ENCODE results near the gene CXCL3.

Gene CXCL3

DNA sequence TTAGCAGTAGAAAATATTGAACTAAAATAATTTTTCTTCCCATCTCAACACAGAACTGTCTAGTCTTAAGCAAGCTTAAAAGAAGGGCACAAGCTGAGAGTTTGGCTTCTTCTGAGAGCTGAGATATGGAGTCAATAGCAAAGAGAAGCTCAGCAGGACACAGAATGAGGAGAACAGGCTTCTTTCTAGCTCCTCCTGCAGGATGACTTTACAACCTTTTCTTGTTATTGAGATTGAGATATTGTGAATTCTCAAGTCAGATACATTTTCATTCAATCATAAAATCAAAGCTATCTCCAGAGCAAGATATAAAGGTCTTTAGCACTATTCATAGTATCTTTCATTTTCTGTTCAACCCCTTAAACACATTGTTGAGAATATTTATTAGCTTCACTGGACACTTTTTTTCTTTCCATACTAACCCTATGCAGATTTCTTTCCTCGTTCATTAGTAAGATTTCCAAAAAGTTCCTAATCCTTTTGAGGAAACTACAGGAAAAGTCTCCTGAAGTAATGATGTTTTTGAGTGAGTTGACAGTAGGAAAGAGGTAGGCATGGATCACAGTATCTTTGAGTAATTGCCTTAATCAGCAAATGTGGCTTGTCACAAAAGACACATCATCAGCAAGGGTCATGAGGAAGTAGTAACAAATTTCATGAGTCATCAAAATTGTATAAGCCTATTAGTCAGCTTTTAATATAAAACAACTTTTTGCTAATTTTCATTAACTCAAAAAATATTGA is 17.8 kb upstream of the CXCL3 start:
- in situ Hi-C loops (cut with HindIII; ENCODE audit: low sequenced_read_pairs) = no loop called here
- H3K4me3 ChIP-seq (ENCODE audit: low read depth, low read length) = no peak overlapping the region
- DNase-seq (ENCODE audit: low read depth) = no peak
- TF ChIP-seq CTCF (IDR thresholded peaks at IDR 0.05; ENCODE audit: low read depth, low read length, missing control alignments) = no peak

DNA sequence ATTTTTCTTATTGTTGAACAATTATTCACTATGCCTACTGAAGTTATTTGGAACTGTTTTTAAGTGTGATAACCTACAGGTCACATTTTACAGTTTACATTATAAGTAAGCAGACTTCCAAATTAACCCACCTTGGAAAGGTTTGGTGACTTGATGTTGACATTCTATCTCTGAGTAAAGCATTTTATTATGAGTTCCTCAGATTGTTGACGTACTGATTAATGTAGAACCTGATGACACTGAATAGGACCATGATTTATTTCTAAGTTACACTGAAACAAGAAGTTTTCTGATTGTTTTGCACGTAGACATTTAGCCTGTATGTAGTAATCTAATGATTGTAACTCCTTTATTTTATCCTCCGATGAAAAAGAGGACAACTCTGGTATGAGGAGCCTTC is 17.0 kb upstream of the CXCL3 start:
- in situ Hi-C loops (cut with HindIII; ENCODE audit: low sequenced_read_pairs) = no loop called here
- H3K4me3 ChIP-seq (ENCODE audit: low read depth, low read length) = no peak overlapping the region
- TF ChIP-seq CTCF (IDR thresholded peaks at IDR 0.05; ENCODE audit: low read depth, low read length, missing control alignments) = no peak
- DNase-seq (ENCODE audit: low read depth) = no peak

DNA sequence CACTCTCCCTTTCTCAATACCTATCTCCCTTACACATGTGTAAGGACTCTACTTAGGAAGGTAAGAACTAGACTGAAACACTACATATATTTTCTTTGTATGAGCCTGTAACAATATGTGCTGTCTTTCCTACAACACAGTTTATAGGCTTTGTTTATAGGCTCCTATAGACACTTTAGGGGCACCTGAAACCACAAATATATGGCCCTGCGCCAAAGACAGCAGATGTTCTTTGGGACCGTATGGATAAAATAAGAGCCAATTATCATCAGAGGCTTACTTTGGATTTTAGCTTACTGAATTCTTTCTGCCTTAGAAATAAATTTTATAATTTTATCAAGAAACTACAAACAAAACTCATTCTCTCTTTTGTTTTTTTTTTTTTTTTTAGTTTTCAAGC is 16.6 kb upstream of the CXCL3 start:
- TF ChIP-seq CTCF (IDR thresholded peaks at IDR 0.05; ENCODE audit: low read depth, low read length, missing control alignments) = no peak
- in situ Hi-C loops (cut with HindIII; ENCODE audit: low sequenced_read_pairs) = no loop called here
- H3K4me3 ChIP-seq (ENCODE audit: low read depth, low read length) = no peak overlapping the region
- no peak for DNase-seq (ENCODE audit: low read depth)

DNA sequence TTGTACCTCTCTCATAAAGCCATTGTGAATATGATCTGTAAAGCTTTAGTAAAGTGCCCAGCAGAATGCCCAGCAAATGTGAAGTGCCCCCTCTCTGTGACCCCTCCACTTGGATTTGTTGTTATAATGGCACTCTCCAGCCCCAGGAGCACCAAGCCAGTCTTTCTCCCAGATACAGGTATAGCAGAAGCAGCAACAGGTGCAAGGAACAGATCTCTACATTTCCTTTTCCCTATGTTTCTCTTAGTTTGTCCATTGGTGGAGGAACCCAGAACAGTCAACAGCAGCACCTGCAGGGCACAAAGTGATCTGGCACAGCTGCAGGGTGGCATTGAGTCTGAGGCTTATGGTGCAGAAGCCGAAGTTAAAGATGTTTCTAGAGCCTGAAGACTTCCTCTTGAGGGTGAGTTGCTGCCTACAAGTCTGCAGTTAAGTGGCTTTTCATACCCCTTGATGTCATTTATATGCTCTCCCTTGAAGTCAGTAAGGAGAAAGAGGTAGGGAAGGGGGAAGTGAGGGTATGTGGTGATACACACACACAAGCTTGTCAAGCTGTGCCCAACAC is 16.1 kb upstream of the CXCL3 start:
- H3K4me3 ChIP-seq (ENCODE audit: low read depth, low read length) = no peak overlapping the region
- TF ChIP-seq CTCF (IDR thresholded peaks at IDR 0.05; ENCODE audit: low read depth, low read length, missing control alignments) = no peak
- DNase-seq (ENCODE audit: low read depth) = no peak
- in situ Hi-C loops (cut with HindIII; ENCODE audit: low sequenced_read_pairs) = no loop called here

- in situ Hi-C loops (cut with HindIII; ENCODE audit: low sequenced_read_pairs) = no loop called here
- no peak overlapping the region for H3K4me3 ChIP-seq (ENCODE audit: low read depth, low read length)
- no peak for DNase-seq (ENCODE audit: low read depth)
- no peak for TF ChIP-seq CTCF (IDR thresholded peaks at IDR 0.05; ENCODE audit: low read depth, low read length, missing control alignments)
These were observed 8.7 kb upstream of the CXCL3 start for GRCh38 chr4:74047152-74047551.

GRCh38 chr4:74045772-74046171 is 7.3 kb upstream of the CXCL3 start:
- DNase-seq (ENCODE audit: low read depth) = no peak
- no peak for TF ChIP-seq CTCF (IDR thresholded peaks at IDR 0.05; ENCODE audit: low read depth, low read length, missing control alignments)
- no peak overlapping the region for H3K4me3 ChIP-seq (ENCODE audit: low read depth, low read length)
- in situ Hi-C loops (cut with HindIII; ENCODE audit: low sequenced_read_pairs) = no loop called here

All from astrocyte of the cerebellum (primary cell).